IMR-90 (cell line): ENCODE results near the gene FAM32A. TPM values are rescaled to one million over a fixed set of nuclear protein-coding genes. Genes with fewer than 3 reads are reported as not detected.

Source experiments
- ATAC-seq: fragments of 200-7000 bp; cut with Tn5 transposase; 2 replicates; pipeline ENCODE4 v1.9.1; 2020; ENCODE audit warnings: low read depth, mild to moderate bottlenecking, moderate library complexity
- BruUV-seq: library from RNA; stranded (reverse); fragments of 400-500 nt; replicated peaks from 2 replicates; lab custom pipeline; 2021; lab: Mats Ljungman, UMichigan
- CTCF ChIA-PET: fragments of 300-600 bp; formaldehyde crosslinking; extraction: SDS; loops from one replicate; lab custom pipeline; 2021; ENCODE audit warnings: antibody characterized with exemption; lab: Yijun Ruan, JAX
- POLR2A ChIA-PET: fragments of 300-600 bp; sonication (Branson Sonifier 250); formaldehyde crosslinking; loops from one replicate; lab custom pipeline; 2022; ENCODE audit warnings: antibody characterized with exemption; ENCODE audit not compliant: unreplicated experiment; lab: Charles Lee
- DNase-seq: peaks from one replicate; pipeline ENCODE4 v3.0.0; 2013
- H2AFZ ChIP-seq: replicated peaks from 2 replicates; pipeline ENCODE3; 2013; ENCODE audit warnings: low read length, mild to moderate bottlenecking; ENCODE audit not compliant: poor library complexity
- H2AK5ac ChIP-seq: 2 replicates; pipeline ENCODE4 v1.6.1; 2013; ENCODE audit warnings: low read depth, low read length, inconsistent platforms
- H2AK9ac ChIP-seq: replicated peaks from 2 replicates; pipeline ENCODE3; 2013; ENCODE audit warnings: mild to moderate bottlenecking, low read depth, low read length, moderate library complexity; ENCODE audit not compliant: poor library complexity
- H2BK120ac ChIP-seq: 2 replicates; pipeline ENCODE4 v1.6.1; 2013; ENCODE audit warnings: low read depth, low read length, inconsistent platforms
- H2BK15ac ChIP-seq: 3 replicates; pipeline ENCODE4 v1.6.1; 2013; ENCODE audit warnings: low read depth, low read length, inconsistent platforms
- H2BK20ac ChIP-seq: 2 replicates; pipeline ENCODE4 v1.6.1; 2013; ENCODE audit warnings: low read depth, mild to moderate bottlenecking, inconsistent platforms, low read length, moderate library complexity
- H2BK5ac ChIP-seq: 2 replicates; pipeline ENCODE4 v1.6.1; 2013; ENCODE audit warnings: mild to moderate bottlenecking, low read depth, low read length, inconsistent platforms; ENCODE audit not compliant: poor library complexity, severe bottlenecking
- H3K14ac ChIP-seq: replicated peaks from 2 replicates; pipeline ENCODE4 v1.6.1; 2013; ENCODE audit warnings: low read depth, low read length, inconsistent platforms
- H3K18ac ChIP-seq: 2 replicates; pipeline ENCODE4 v1.6.1; 2013; ENCODE audit warnings: low read depth, low read length, control low read depth
- H3K23ac ChIP-seq: 2 replicates; pipeline ENCODE4 v1.6.1; 2013; ENCODE audit warnings: low read depth, low read length, inconsistent platforms
- H3K27ac ChIP-seq: 2 replicates; pipeline ENCODE4 v1.5.1; 2013; ENCODE audit warnings: mild to moderate bottlenecking, control low read depth, low read length; ENCODE audit not compliant: insufficient read depth
- H3K27me3 ChIP-seq: 2 replicates; pipeline ENCODE4 v1.6.1; 2013; ENCODE audit warnings: low read length; ENCODE audit not compliant: control insufficient read depth, insufficient read depth
- H3K36me3 ChIP-seq: 2 replicates; pipeline ENCODE4 v1.6.1; 2013; ENCODE audit warnings: low read length, mixed read lengths; ENCODE audit not compliant: control insufficient read depth, insufficient read depth
- H3K4ac ChIP-seq: 2 replicates; pipeline ENCODE4 v1.6.1; 2013; ENCODE audit warnings: low read depth, low read length, inconsistent platforms
- H3K4me1 ChIP-seq: 2 replicates; pipeline ENCODE4 v1.6.1; 2013; ENCODE audit warnings: low read length, mixed read lengths; ENCODE audit not compliant: control insufficient read depth, insufficient read depth
- H3K4me2 ChIP-seq: 2 replicates; pipeline ENCODE4 v1.6.1; 2013; ENCODE audit warnings: low read depth, mild to moderate bottlenecking, control low read depth, low read length, moderate library complexity
- H3K4me3 ChIP-seq: 2 replicates; pipeline ENCODE4 v1.5.1; 2013; ENCODE audit warnings: low read depth, mild to moderate bottlenecking, control low read depth, low read length, moderate library complexity; ENCODE audit not compliant: insufficient read depth
- H3K56ac ChIP-seq: 2 replicates; pipeline ENCODE4 v1.6.1; 2013; ENCODE audit warnings: low read length, inconsistent platforms; ENCODE audit not compliant: insufficient read depth; ENCODE audit errors: extremely low read depth
- H3K79me1 ChIP-seq, 2 experiments: 2 replicates each; pipeline ENCODE4 v1.6.1; 2013; ENCODE audit warnings: low read length in 2 of 2, inconsistent platforms in 1 of 2, low read depth in 1 of 2
- H3K9ac ChIP-seq: 2 replicates; pipeline ENCODE4 v1.6.1; 2013; ENCODE audit warnings: low read depth, low read length, control low read depth
- H3K9me1 ChIP-seq: 2 replicates; pipeline ENCODE4 v1.6.1; 2013; ENCODE audit warnings: low read length, inconsistent platforms; ENCODE audit not compliant: insufficient read depth
- H3K9me3 ChIP-seq: 2 replicates; pipeline ENCODE4 v1.6.1; 2013; ENCODE audit warnings: low read length; ENCODE audit not compliant: control insufficient read depth, insufficient read depth
- H4K20me1 ChIP-seq: 2 replicates; pipeline ENCODE4 v1.6.1; 2013; ENCODE audit warnings: low read length, inconsistent platforms; ENCODE audit not compliant: insufficient read depth
- H4K5ac ChIP-seq: 2 replicates; pipeline ENCODE4 v1.6.1; 2013; ENCODE audit warnings: mild to moderate bottlenecking, low read depth, low read length, control low read depth
- H4K8ac ChIP-seq, 2 experiments: 2 replicates each; pipeline ENCODE4 v1.6.1; 2013; ENCODE audit warnings: low read depth in 2 of 2, low read length in 2 of 2, control low read depth in 1 of 2, inconsistent platforms in 1 of 2
- H4K91ac ChIP-seq: 2 replicates; pipeline ENCODE4 v1.6.1; 2013; ENCODE audit warnings: low read depth, low read length, inconsistent platforms; ENCODE audit not compliant: insufficient read depth
- BHLHE40 ChIP-seq: fragments of 150-350 bp; IDR thresholded peaks from 2 replicates; pipeline ENCODE4 v1.6.1; 2016; ENCODE audit warnings: mild to moderate bottlenecking, low read depth, low read length
- CEBPB ChIP-seq: IDR thresholded peaks from 2 replicates; pipeline ENCODE4 v1.6.1; 2012; ENCODE audit warnings: low read depth, low read length, improper control_type of control experiment
- CTCF ChIP-seq: conservative IDR thresholded peaks from 2 replicates; pipeline ENCODE4 v1.5.1; 2012; ENCODE audit warnings: mild to moderate bottlenecking, low read depth, low read length, improper control_type of control experiment
- ELK1 ChIP-seq: fragments of 150-350 bp; IDR thresholded peaks from 2 replicates; pipeline ENCODE4 v1.6.1; 2016; ENCODE audit warnings: low read depth, mild to moderate bottlenecking, low read length, moderate library complexity, borderline replicate concordance
- MAFK ChIP-seq: IDR thresholded peaks from 2 replicates; pipeline ENCODE4 v1.6.1; 2012; ENCODE audit warnings: low read depth, low read length, improper control_type of control experiment
- MAZ ChIP-seq: IDR thresholded peaks from 2 replicates; pipeline ENCODE4 v1.6.1; 2012; ENCODE audit warnings: low read depth, mild to moderate bottlenecking, low read length, improper control_type of control experiment, moderate library complexity, borderline replicate concordance
- MXI1 ChIP-seq: IDR thresholded peaks from 2 replicates; pipeline ENCODE4 v1.6.1; 2012; ENCODE audit warnings: low read depth, mild to moderate bottlenecking, low read length, moderate library complexity, borderline replicate concordance
- NFE2L2 ChIP-seq: fragments of 150-350 bp; IDR thresholded peaks from 2 replicates; pipeline ENCODE4 v1.6.1; 2016; ENCODE audit warnings: low read depth, mild to moderate bottlenecking, low read length
- POLR2A ChIP-seq: IDR thresholded peaks from 2 replicates; pipeline ENCODE4 v1.6.1; 2012; ENCODE audit warnings: mild to moderate bottlenecking, low read depth, low read length
- RAD21 ChIP-seq: IDR thresholded peaks from 2 replicates; pipeline ENCODE4 v1.6.1; 2012; ENCODE audit warnings: low read length, improper control_type of control experiment
- RCOR1 ChIP-seq: IDR thresholded peaks from 2 replicates; pipeline ENCODE4 v1.6.1; 2012; ENCODE audit warnings: mild to moderate bottlenecking, low read length, improper control_type of control experiment; ENCODE audit not compliant: insufficient replicate concordance
- RFX5 ChIP-seq: IDR thresholded peaks from 2 replicates; pipeline ENCODE4 v1.8.0; 2012; ENCODE audit warnings: low read depth, mild to moderate bottlenecking, low read length, moderate library complexity
- SMC3 ChIP-seq: fragments of 150-350 bp; IDR thresholded peaks from 2 replicates; pipeline ENCODE4 v1.6.1; 2016; ENCODE audit warnings: low read depth, mild to moderate bottlenecking, antibody characterized with exemption, low read length, moderate library complexity
- USF2 ChIP-seq: fragments of 150-350 bp; IDR thresholded peaks from 2 replicates; pipeline ENCODE4 v1.6.1; 2017; ENCODE audit warnings: mild to moderate bottlenecking, antibody characterized with exemption, low read length, low read depth
- WGBS, 2 experiments: methylation state at CpG; one replicate each; pipeline versions ENCODE4 v1.1.5 to v1.1.7; 2013; ENCODE audit warnings: missing lambda C conversion rate in 2 of 2; ENCODE audit not compliant: insufficient read length in 1 of 2; ENCODE audit errors: extremely low coverage in 2 of 2; 5-methylcytosine and 5-hydroxymethylcytosine counted together
- dilution Hi-C: fragments of 300-500 bp; cut with HindIII; formaldehyde crosslinking; loops from one replicate; pipeline ENCODE4 v1.14.3; 2018; ENCODE audit warnings: low sequenced_read_pairs; ENCODE audit not compliant: unreplicated experiment
- in situ Hi-C: fragments of 300-500 bp; cut with MboI; formaldehyde crosslinking; loops from 3 replicates; pipeline ENCODE4 v1.14.3; 2019; ENCODE audit warnings: low sequenced_read_pairs, inconsistent platforms, mixed read lengths
- intact Hi-C: fragments of 100-400 bp; cut with micrococcal nuclease; formaldehyde crosslinking; loops from 2 replicates; pipeline ENCODE4 v1.10.0; 2022
- polyA plus RNA-seq, 3 experiments: library from polyadenylated mRNA; depleted of rRNA; stranded (reverse); fragments of >200 nt; gene quantifications; 2 replicates each; pipeline ENCODE4 v1.2.3, GENCODE V29; 2012; ENCODE audit warnings: low replicate concordance in 1 of 3
- total RNA-seq: library from RNA; depleted of rRNA; stranded (reverse); fragments of >200 nt; gene quantifications from 2 replicates; pipeline ENCODE4 v1.2.3, GENCODE V29; 2012

FAM32A gene
- total and polyA plus RNA-seq, 2 of the 4 experiments (the other 2 are of a cell fraction): 99.5 to 130 TPM

GRCh38 chr19:16210168-16210567, 25.0 kb downstream of the FAM32A start:
- ChIA-PET CTCF (no interaction called here), POLR2A (no interaction called here)
- Histone ChIP-seq H3K56ac (no peak overlapping the region), H2BK120ac (no peak overlapping the region), H2AK5ac (no peak overlapping the region), H3K4me1 (no peaks in the 10 kb centered on the region), H3K27me3 (no peaks in the 10 kb centered on the region), H2AK9ac (no peak overlapping the region), H4K91ac (no peak overlapping the region), H2BK5ac (no peak overlapping the region), H3K14ac (no peak overlapping the region), H2BK15ac (no peak overlapping the region), H2AFZ (no peak overlapping the region), H3K4ac (no peak overlapping the region), H3K9ac (no peak overlapping the region), H3K27ac (no peak overlapping the region), H4K20me1 (peaks cover 14% of the 10 kb centered on the region), H3K79me1 (peaks cover 42 to 56% of the 10 kb centered on the region in 2 experiments), H3K4me3 (no peak overlapping the region), H4K8ac (no peak overlapping the region), H3K4me2 (no peak overlapping the region), H3K23ac (no peak overlapping the region), H3K36me3 (peaks cover 54% of the 10 kb centered on the region), H3K9me1 (no peaks in the 10 kb centered on the region), H3K9me3 (no peaks in the 10 kb centered on the region), H2BK20ac (no peak overlapping the region), H4K5ac (no peak overlapping the region), H3K18ac (no peak overlapping the region)
- TF ChIP-seq RFX5 (no peak), ELK1 (no peak), RAD21 (no peak), USF2 (no peak), MAFK (no peak), RCOR1 (no peak), BHLHE40 (no peak), POLR2A (no peak), MAZ (no peak), NFE2L2 (no peak), CTCF (no peak), SMC3 (no peak), MXI1 (no peak), CEBPB (no peak)
- dilution Hi-C loops (no loop called here), intact Hi-C loops (no loop called here), in situ Hi-C loops (no loop called here)
- BruUV-seq: no TSS peak
- WGBS, 2 experiments: no CpG with 5 or more reads among the region's 4 CpGs
- DNase-seq (no peak), ATAC-seq (no peak)
